Fibroblast of lung (primary cell): ENCODE measurements around the gene IBA57.

Experiments
- EZH2 ChIP-seq: IDR thresholded peaks from 2 replicates; pipeline ENCODE4 v1.5.1; 2012; ENCODE audit warnings: low read length, control low read depth, mild to moderate bottlenecking; ENCODE audit errors: missing control alignments
- TF ChIP-seq, protein P1 (sequence below), 2 donors: IDR thresholded peaks in 1 of 2; conservative IDR thresholded peaks in 1 of 2; 1 replicate in 1 of 2; 2 replicates in 1 of 2; pipeline ENCODE4 v1.5.1; 2011 to 2012; ENCODE audit warnings: low read length in 2 of 2, control low read depth in 1 of 2, inconsistent platforms in 1 of 2, low read depth in 1 of 2, mild to moderate bottlenecking in 1 of 2

DNA sequence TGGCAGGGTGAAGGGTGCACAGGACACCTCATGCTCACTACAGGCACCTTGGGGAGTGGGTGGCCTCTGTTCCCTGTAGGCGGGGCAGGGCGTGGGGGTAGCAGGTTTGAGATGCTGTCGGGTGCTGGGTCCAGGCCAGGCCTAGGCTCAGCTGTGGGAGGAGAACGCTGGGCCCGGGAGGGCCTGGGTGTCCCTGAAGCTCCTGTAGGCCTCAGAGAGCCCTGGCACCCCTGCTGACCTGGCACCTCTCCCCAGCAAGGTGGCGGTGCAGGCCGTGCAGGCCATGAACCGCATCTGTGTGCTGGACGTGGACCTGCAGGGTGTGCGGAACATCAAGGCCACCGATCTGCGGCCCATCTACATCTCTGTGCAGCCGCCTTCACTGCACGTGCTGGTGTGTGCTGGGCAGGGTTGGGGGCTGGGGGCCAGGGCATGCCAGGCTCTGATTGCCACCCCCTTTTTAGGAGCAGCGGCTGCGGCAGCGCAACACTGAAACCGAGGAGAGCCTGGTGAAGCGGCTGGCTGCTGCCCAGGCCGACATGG is 18.4 kb upstream of the IBA57 start:
- TF ChIP-seq, protein P1, sequence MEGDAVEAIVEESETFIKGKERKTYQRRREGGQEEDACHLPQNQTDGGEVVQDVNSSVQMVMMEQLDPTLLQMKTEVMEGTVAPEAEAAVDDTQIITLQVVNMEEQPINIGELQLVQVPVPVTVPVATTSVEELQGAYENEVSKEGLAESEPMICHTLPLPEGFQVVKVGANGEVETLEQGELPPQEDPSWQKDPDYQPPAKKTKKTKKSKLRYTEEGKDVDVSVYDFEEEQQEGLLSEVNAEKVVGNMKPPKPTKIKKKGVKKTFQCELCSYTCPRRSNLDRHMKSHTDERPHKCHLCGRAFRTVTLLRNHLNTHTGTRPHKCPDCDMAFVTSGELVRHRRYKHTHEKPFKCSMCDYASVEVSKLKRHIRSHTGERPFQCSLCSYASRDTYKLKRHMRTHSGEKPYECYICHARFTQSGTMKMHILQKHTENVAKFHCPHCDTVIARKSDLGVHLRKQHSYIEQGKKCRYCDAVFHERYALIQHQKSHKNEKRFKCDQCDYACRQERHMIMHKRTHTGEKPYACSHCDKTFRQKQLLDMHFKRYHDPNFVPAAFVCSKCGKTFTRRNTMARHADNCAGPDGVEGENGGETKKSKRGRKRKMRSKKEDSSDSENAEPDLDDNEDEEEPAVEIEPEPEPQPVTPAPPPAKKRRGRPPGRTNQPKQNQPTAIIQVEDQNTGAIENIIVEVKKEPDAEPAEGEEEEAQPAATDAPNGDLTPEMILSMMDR (conservative IDR thresholded peaks at IDR 0.05 in 1 of 2, IDR thresholded peaks at IDR 0.05 in 1 of 2; ENCODE audit: low read depth in 1 of 2, low read length in 2 of 2): no peak
- no peak for TF ChIP-seq EZH2
